SKM-1 treated with dmso at 0.1 percent for 144 hours (cell line): ENCODE results near the gene FBN2.
A peak's percentile ranks its signal among the peaks of the same experiment; 100 is the strongest.
"Not testable (repeated sequence)": the region's sequence is repeated elsewhere in the genome, so short reads cannot be mapped to it uniquely, and the experiment has no call there.

ENCODE experiments used
- DNase-seq: peaks from one replicate; lab custom pipeline; 2025; ENCODE audit not compliant: unreplicated experiment; lab: John Stamatoyannopoulos, UW

Gene FBN2

GRCh38 chr5:128432913-128433440 is 105.1 kb downstream of the FBN2 start:
- peak; percentile 29 for DNase-seq

GRCh38 chr5:128427921-128428320 is 110.1 kb downstream of the FBN2 start:
- no peak for DNase-seq

GRCh38 chr5:128426090-128426534 is 111.9 kb downstream of the FBN2 start:
- DNase-seq = no peak

- DNase-seq = no peak
Observed at GRCh38 chr5:128424646-128425045, 113.4 kb downstream of the FBN2 start.

GRCh38 chr5:128422612-128423011 is 115.4 kb downstream of the FBN2 start:
- DNase-seq = no peak

GRCh38 chr5:128414469-128414868 is 123.6 kb downstream of the FBN2 start:
- DNase-seq = no peak

- no peak for DNase-seq
Observed at GRCh38 chr5:128413356-128413755, 124.7 kb downstream of the FBN2 start.

- DNase-seq = no peak
Observed at GRCh38 chr5:128412145-128412930, 125.7 kb downstream of the FBN2 start.

- DNase-seq = no peak
Observed at GRCh38 chr5:128409166-128409800, 128.8 kb downstream of the FBN2 start.

- no peak for DNase-seq
Observed at GRCh38 chr5:128408622-128409021, 129.4 kb downstream of the FBN2 start.

- no peak for DNase-seq
Observed at GRCh38 chr5:128407944-128408343, 130.1 kb downstream of the FBN2 start.

- no peak for DNase-seq
Observed at GRCh38 chr5:128406803-128407202, 131.2 kb downstream of the FBN2 start.

GRCh38 chr5:128405159-128405558 is 132.9 kb downstream of the FBN2 start:
- no peak for DNase-seq

GRCh38 chr5:128403333-128403732 is 134.7 kb downstream of the FBN2 start:
- no peak for DNase-seq

GRCh38 chr5:128402506-128402905 is 135.5 kb downstream of the FBN2 start:
- DNase-seq = no peak

- DNase-seq = not testable (repeated sequence)
Observed at GRCh38 chr5:128400766-128401165, 137.3 kb downstream of the FBN2 start.

GRCh38 chr5:128399111-128399510 is 138.9 kb downstream of the FBN2 start:
- no peak for DNase-seq

- DNase-seq = no peak
Observed at GRCh38 chr5:128397876-128398275, 140.2 kb downstream of the FBN2 start.

- DNase-seq = no peak
Observed at GRCh38 chr5:128395073-128395472, 143.0 kb downstream of the FBN2 start.

- DNase-seq = no peak
Observed at GRCh38 chr5:128384068-128384467, 154.0 kb downstream of the FBN2 start.

GRCh38 chr5:128380337-128380736 is 157.7 kb downstream of the FBN2 start:
- DNase-seq = no peak

- no peak for DNase-seq
Observed at GRCh38 chr5:128378632-128379031, 159.4 kb downstream of the FBN2 start.
